GM19240 (cell line): ENCODE measurements around the gene GPR27.

Experiments
- DNase-seq: peaks from one replicate; pipeline ENCODE4 v3.0.0; 2011; ENCODE audit warnings: low spot score; ENCODE audit not compliant: insufficient read length

GPR27 gene

GRCh38 chr3:71753701-71754609 is at the start of gene GPR27:
TSS of gene GPR27 (plus strand) at chr3:71753855. CDS start at chr3:71754050, 195 bp downstream.
- no peak for DNase-seq

- no peak for DNase-seq
Measured at GRCh38 chr3:71704915-71705314, 48.7 kb upstream of the GPR27 start.

- no peak for DNase-seq
Measured at GRCh38 chr3:71705681-71706080, 48.0 kb upstream of the GPR27 start.

- DNase-seq, result no peak
Measured at GRCh38 chr3:71707595-71707994, 46.1 kb upstream of the GPR27 start.

- no peak for DNase-seq
Measured at GRCh38 chr3:71708476-71709105, 45.1 kb upstream of the GPR27 start.

GRCh38 chr3:71709908-71710511 is 43.6 kb upstream of the GPR27 start:
- DNase-seq, result no peak

- peak; percentile 42 for DNase-seq
Measured at GRCh38 chr3:71710906-71711494, 42.7 kb upstream of the GPR27 start.

- no peak for DNase-seq
Measured at GRCh38 chr3:71713041-71713440, 40.6 kb upstream of the GPR27 start.

- no peak for DNase-seq
Measured at GRCh38 chr3:71714595-71714994, 39.1 kb upstream of the GPR27 start.

- DNase-seq, result no peak
Measured at GRCh38 chr3:71718072-71718471, 35.6 kb upstream of the GPR27 start.

- no peak for DNase-seq
Measured at GRCh38 chr3:71721002-71721401, 32.7 kb upstream of the GPR27 start.

GRCh38 chr3:71721651-71722157 is 32.0 kb upstream of the GPR27 start:
- DNase-seq, result no peak

GRCh38 chr3:71722693-71723092 is 31.0 kb upstream of the GPR27 start:
- no peak for DNase-seq

- DNase-seq, result peak; percentile 50
Measured at GRCh38 chr3:71723452-71724170, 30.0 kb upstream of the GPR27 start.

GRCh38 chr3:71724171-71724453 is 29.5 kb upstream of the GPR27 start:
- DNase-seq, result no peak

- no peak for DNase-seq
Measured at GRCh38 chr3:71724584-71725270, 28.9 kb upstream of the GPR27 start.

- peak; percentile 47 for DNase-seq
Measured at GRCh38 chr3:71725271-71725991, 28.2 kb upstream of the GPR27 start, which contains the start of gene EIF4E3. TSS of gene EIF4E3 (minus strand) at chr3:71725402. CDS start at chr3:71725367, 35 bp downstream.

- DNase-seq, result no peak
Measured at GRCh38 chr3:71726146-71726545, 27.5 kb upstream of the GPR27 start.

GRCh38 chr3:71728632-71729342 is 24.9 kb upstream of the GPR27 start:
- no peak for DNase-seq
